ENCODE results near the gene MRC1.

The MRC1 gene

GRCh38 chr10:17831896-17832295 is 22.7 kb downstream of the MRC1 start:
- H3K9ac ChIP-seq (ENCODE audit: low read length): no peak overlapping the region
- no peak overlapping the region for H3K27ac ChIP-seq (ENCODE audit: low read length, poor library complexity, severe bottlenecking)

GRCh38 chr10:17833656-17834055 is 24.5 kb downstream of the MRC1 start:
- DNase-seq: no peak
- peaks cover 8% of the 10 kb centered on the region for H3K4me1 ChIP-seq (ENCODE audit: control insufficient read depth, insufficient read depth, low read depth, low read length)
- no peak overlapping the region for H3K4me3 ChIP-seq (ENCODE audit: insufficient read depth in 1 of 2, low read depth in 1 of 2, low read length in 2 of 2)
- no peak overlapping the region for H4K91ac ChIP-seq (ENCODE audit: low read length)
- no peak overlapping the region for H3K27ac ChIP-seq (ENCODE audit: low read length, poor library complexity, severe bottlenecking)
- H2BK5ac ChIP-seq (ENCODE audit: low read depth, low read length, poor library complexity, severe bottlenecking): no peak overlapping the region
- H2BK12ac ChIP-seq (ENCODE audit: low read length in 2 of 2): no peak overlapping the region
- no peaks in the 10 kb centered on the region for H3K27me3 ChIP-seq (ENCODE audit: control insufficient read depth in 1 of 2, insufficient read depth in 1 of 2, low read length in 2 of 2)
- H3K4me2 ChIP-seq (ENCODE audit: low read length, poor library complexity, severe bottlenecking): no peak overlapping the region
- no peaks in the 10 kb centered on the region for H3K9me3 ChIP-seq (ENCODE audit: control insufficient read depth, low read length)
- no peak overlapping the region for H2AFZ ChIP-seq (ENCODE audit: low read depth, low read length)
- 98% methylated on average over 6 of the region's 6 CpGs for WGBS
- no peak overlapping the region for H3K23ac ChIP-seq (ENCODE audit: low read length in 2 of 2)
- no peaks in the 10 kb centered on the region for H3K36me3 ChIP-seq (ENCODE audit: control insufficient read depth in 1 of 2, insufficient read depth in 2 of 2, low read depth in 1 of 2, low read length in 2 of 2)
- no peak overlapping the region for H2BK15ac ChIP-seq (ENCODE audit: low read depth, poor library complexity, severe bottlenecking)
- no peak overlapping the region for H3K9ac ChIP-seq (ENCODE audit: low read length)
- no peak overlapping the region for H3K18ac ChIP-seq (ENCODE audit: low read depth in 1 of 2, low read length in 2 of 2)
- no peak overlapping the region for H3K14ac ChIP-seq (ENCODE audit: low read length in 2 of 2)
- no peak overlapping the region for H2BK120ac ChIP-seq (ENCODE audit: low read depth, low read length)
- no peak overlapping the region for H2AK5ac ChIP-seq (ENCODE audit: low read length, severe bottlenecking)
- H3K79me1 ChIP-seq (replicated peaks; ENCODE audit: low read length, poor library complexity, severe bottlenecking): no peaks in the 10 kb centered on the region
- no peak overlapping the region for H3K4ac ChIP-seq (ENCODE audit: low read depth in 1 of 2, low read length in 2 of 2)
- no peak overlapping the region for H4K8ac ChIP-seq (ENCODE audit: low read length)

More at GRCh38 chr10:17831896-17832295, 22.7 kb downstream of the MRC1 start:
- H3K4me1 ChIP-seq (ENCODE audit: control insufficient read depth, insufficient read depth, low read depth, low read length): peaks cover 8% of the 10 kb centered on the region
- no peak overlapping the region for H3K4me2 ChIP-seq (ENCODE audit: low read length, poor library complexity, severe bottlenecking)
- no peak overlapping the region for H3K18ac ChIP-seq (ENCODE audit: low read depth in 1 of 2, low read length in 2 of 2)
- 95% methylated on average over 6 of the region's 6 CpGs for WGBS
- H4K8ac ChIP-seq (ENCODE audit: low read length): no peak overlapping the region
- H3K9me3 ChIP-seq (ENCODE audit: control insufficient read depth, low read length): no peaks in the 10 kb centered on the region
- no peaks in the 10 kb centered on the region for H3K79me1 ChIP-seq (replicated peaks; ENCODE audit: low read length, poor library complexity, severe bottlenecking)
- H2BK15ac ChIP-seq (ENCODE audit: low read depth, poor library complexity, severe bottlenecking): no peak overlapping the region
- H4K91ac ChIP-seq (ENCODE audit: low read length): no peak overlapping the region
- no peaks in the 10 kb centered on the region for H3K27me3 ChIP-seq (ENCODE audit: control insufficient read depth in 1 of 2, insufficient read depth in 1 of 2, low read length in 2 of 2)
- H2AFZ ChIP-seq (ENCODE audit: low read depth, low read length): no peak overlapping the region
- no peak overlapping the region for H3K23ac ChIP-seq (ENCODE audit: low read length in 2 of 2)
- no peak for DNase-seq
- H2BK5ac ChIP-seq (ENCODE audit: low read depth, low read length, poor library complexity, severe bottlenecking): no peak overlapping the region
- H3K4ac ChIP-seq (ENCODE audit: low read depth in 1 of 2, low read length in 2 of 2): no peak overlapping the region
- no peak overlapping the region for H3K4me3 ChIP-seq (ENCODE audit: insufficient read depth in 1 of 2, low read depth in 1 of 2, low read length in 2 of 2)
- no peak overlapping the region for H2BK120ac ChIP-seq (ENCODE audit: low read depth, low read length)
- H2AK5ac ChIP-seq (ENCODE audit: low read length, severe bottlenecking): no peak overlapping the region
- H3K36me3 ChIP-seq (ENCODE audit: control insufficient read depth in 1 of 2, insufficient read depth in 2 of 2, low read depth in 1 of 2, low read length in 2 of 2): no peaks in the 10 kb centered on the region
- H2BK12ac ChIP-seq (ENCODE audit: low read length in 2 of 2): no peak overlapping the region
- H3K14ac ChIP-seq (ENCODE audit: low read length in 2 of 2): no peak overlapping the region

- WGBS: 0% methylated on average over 1 of the region's 1 CpG
- H3K36me3 ChIP-seq (ENCODE audit: control insufficient read depth in 1 of 2, insufficient read depth in 2 of 2, low read depth in 1 of 2, low read length in 2 of 2): no peaks in the 10 kb centered on the region
- no peak overlapping the region for H2AFZ ChIP-seq (ENCODE audit: low read depth, low read length)
- H3K4me1 ChIP-seq (ENCODE audit: control insufficient read depth, insufficient read depth, low read depth, low read length): peaks cover 8% of the 10 kb centered on the region
- H3K18ac ChIP-seq (ENCODE audit: low read depth in 1 of 2, low read length in 2 of 2): no peak overlapping the region
- H4K8ac ChIP-seq (ENCODE audit: low read length): no peak overlapping the region
- peak overlapping the region; percentile 58 for H3K27ac ChIP-seq (ENCODE audit: low read length, poor library complexity, severe bottlenecking)
- no peak overlapping the region for H3K4me3 ChIP-seq (ENCODE audit: insufficient read depth in 1 of 2, low read depth in 1 of 2, low read length in 2 of 2)
- DNase-seq: peak; percentile 86
- H3K79me1 ChIP-seq (replicated peaks; ENCODE audit: low read length, poor library complexity, severe bottlenecking): no peaks in the 10 kb centered on the region
- H3K4ac ChIP-seq (ENCODE audit: low read depth in 1 of 2, low read length in 2 of 2): no peak overlapping the region
- no peak overlapping the region for H2BK5ac ChIP-seq (ENCODE audit: low read depth, low read length, poor library complexity, severe bottlenecking)
- H3K14ac ChIP-seq (ENCODE audit: low read length in 2 of 2): no peak overlapping the region
- H3K27me3 ChIP-seq (ENCODE audit: control insufficient read depth in 1 of 2, insufficient read depth in 1 of 2, low read length in 2 of 2): no peaks in the 10 kb centered on the region
- no peak overlapping the region for H2BK12ac ChIP-seq (ENCODE audit: low read length in 2 of 2)
- H2BK15ac ChIP-seq (ENCODE audit: low read depth, poor library complexity, severe bottlenecking): no peak overlapping the region
- no peak overlapping the region for H3K23ac ChIP-seq (ENCODE audit: low read length in 2 of 2)
- no peak overlapping the region for H4K91ac ChIP-seq (ENCODE audit: low read length)
- no peak overlapping the region for H2AK5ac ChIP-seq (ENCODE audit: low read length, severe bottlenecking)
- no peaks in the 10 kb centered on the region for H3K9me3 ChIP-seq (ENCODE audit: control insufficient read depth, low read length)
- no peak overlapping the region for H3K4me2 ChIP-seq (ENCODE audit: low read length, poor library complexity, severe bottlenecking)
- H2BK120ac ChIP-seq (ENCODE audit: low read depth, low read length): no peak overlapping the region
- H3K9ac ChIP-seq (ENCODE audit: low read length): no peak overlapping the region
Observed at GRCh38 chr10:17835688-17836087, 26.5 kb downstream of the MRC1 start.

GRCh38 chr10:17836942-17837341 is 27.8 kb downstream of the MRC1 start:
- peak overlapping the region in 1 of 2 experiments; percentile 70 for H3K4me3 ChIP-seq (ENCODE audit: insufficient read depth in 1 of 2, low read depth in 1 of 2, low read length in 2 of 2)
- no peaks in the 10 kb centered on the region for H3K27me3 ChIP-seq (ENCODE audit: control insufficient read depth in 1 of 2, insufficient read depth in 1 of 2, low read length in 2 of 2)
- no peak overlapping the region for H2BK15ac ChIP-seq (ENCODE audit: low read depth, poor library complexity, severe bottlenecking)
- H2BK120ac ChIP-seq (ENCODE audit: low read depth, low read length): no peak overlapping the region
- no peak overlapping the region for H3K23ac ChIP-seq (ENCODE audit: low read length in 2 of 2)
- peak overlapping the region; percentile 51 for H4K8ac ChIP-seq (ENCODE audit: low read length)
- H3K18ac ChIP-seq (ENCODE audit: low read depth in 1 of 2, low read length in 2 of 2): no peak overlapping the region
- H2AK5ac ChIP-seq (ENCODE audit: low read length, severe bottlenecking): no peak overlapping the region
- 9% methylated on average over 6 of the region's 8 CpGs for WGBS
- H3K14ac ChIP-seq (ENCODE audit: low read length in 2 of 2): no peak overlapping the region
- no peaks in the 10 kb centered on the region for H3K36me3 ChIP-seq (ENCODE audit: control insufficient read depth in 1 of 2, insufficient read depth in 2 of 2, low read depth in 1 of 2, low read length in 2 of 2)
- peak; percentile 61 for DNase-seq
- no peak overlapping the region for H4K91ac ChIP-seq (ENCODE audit: low read length)
- H3K9me3 ChIP-seq (ENCODE audit: control insufficient read depth, low read length): no peaks in the 10 kb centered on the region
- peak overlapping the region; percentile 85 for H3K27ac ChIP-seq (ENCODE audit: low read length, poor library complexity, severe bottlenecking)
- H2AFZ ChIP-seq (ENCODE audit: low read depth, low read length): peak overlapping the region; percentile 63
- H3K4me2 ChIP-seq (ENCODE audit: low read length, poor library complexity, severe bottlenecking): peak overlapping the region; percentile 90
- H3K79me1 ChIP-seq (replicated peaks; ENCODE audit: low read length, poor library complexity, severe bottlenecking): no peaks in the 10 kb centered on the region
- H3K9ac ChIP-seq (ENCODE audit: low read length): peak overlapping the region; percentile 78
- no peak overlapping the region for H2BK12ac ChIP-seq (ENCODE audit: low read length in 2 of 2)
- H3K4me1 ChIP-seq (ENCODE audit: control insufficient read depth, insufficient read depth, low read depth, low read length): peaks cover 7% of the 10 kb centered on the region
- H3K4ac ChIP-seq (ENCODE audit: low read depth in 1 of 2, low read length in 2 of 2): no peak overlapping the region
- no peak overlapping the region for H2BK5ac ChIP-seq (ENCODE audit: low read depth, low read length, poor library complexity, severe bottlenecking)

Measured in mesenchymal stem cell (in vitro differentiated cells and primary cell).